Endodermal cell (in vitro differentiated cells): ENCODE measurements around the gene B3GALNT2. TPM values are rescaled to one million over a fixed set of nuclear protein-coding genes. Genes with fewer than 3 reads are reported as not detected.

Experiments used
- DNase-seq: peaks from one replicate; pipeline ENCODE4 v3.0.0-alpha.2; 2017
- H3K27ac ChIP-seq: 2 replicates; pipeline ENCODE4 v1.5.1; 2013; ENCODE audit warnings: mild to moderate bottlenecking, low read depth, low read length, moderate library complexity
- H3K27me3 ChIP-seq: 2 replicates; pipeline ENCODE4 v1.6.1; 2013; ENCODE audit warnings: mild to moderate bottlenecking, low read length, moderate library complexity; ENCODE audit not compliant: insufficient read depth, control insufficient read depth, poor library complexity, severe bottlenecking
- H3K36me3 ChIP-seq: 2 replicates; pipeline ENCODE4 v1.7.0; 2013; ENCODE audit warnings: mild to moderate bottlenecking, low read length, moderate library complexity; ENCODE audit not compliant: control insufficient read depth, insufficient read depth
- H3K4me1 ChIP-seq: one replicate; pipeline ENCODE4 v1.7.0; 2013; ENCODE audit warnings: low read length; ENCODE audit not compliant: control insufficient read depth, insufficient read depth
- H3K4me3 ChIP-seq: 2 replicates; pipeline ENCODE4 v1.5.1; 2013; ENCODE audit warnings: mild to moderate bottlenecking, low read length, moderate library complexity
- H3K9ac ChIP-seq: 2 replicates; pipeline ENCODE4 v1.6.1; 2013; ENCODE audit warnings: mild to moderate bottlenecking, low read length, moderate library complexity; ENCODE audit not compliant: poor library complexity, severe bottlenecking; ENCODE audit errors: extremely low read depth
- H3K9me3 ChIP-seq: 2 replicates; pipeline ENCODE4 v1.6.1; 2013; ENCODE audit warnings: mild to moderate bottlenecking, low read length, moderate library complexity; ENCODE audit not compliant: control insufficient read depth
- H3K27ac Mint-ChIP-seq: 2 replicates; pipeline ENCODE4 v1.8.0; 2020; ENCODE audit warnings: mixed read lengths
- H3K27me3 Mint-ChIP-seq: 2 replicates; pipeline ENCODE4 v1.8.0; 2021; ENCODE audit warnings: mild to moderate bottlenecking, mixed read lengths; ENCODE audit not compliant: insufficient read depth
- H3K36me3 Mint-ChIP-seq: 2 replicates; pipeline ENCODE4 v1.8.0; 2020; ENCODE audit warnings: low read depth, mixed read lengths
- H3K4me1 Mint-ChIP-seq: 2 replicates; pipeline ENCODE4 v1.8.0; 2020; ENCODE audit warnings: mixed read lengths
- H3K4me3 Mint-ChIP-seq: 2 replicates; pipeline ENCODE4 v1.8.0; 2020; ENCODE audit warnings: mild to moderate bottlenecking, moderate library complexity, mixed read lengths
- H3K9me3 Mint-ChIP-seq: 2 replicates; pipeline ENCODE4 v1.8.0; 2020; ENCODE audit warnings: mild to moderate bottlenecking, mixed read lengths
- CTCF ChIP-seq: fragments of 200-600 bp; sonication (generic); conservative IDR thresholded peaks from 2 replicates; pipeline ENCODE4 v1.5.0; 2021; ENCODE audit warnings: antibody characterized with exemption, mild to moderate bottlenecking
- WGBS, 2 experiments: methylation state at CpG; one replicate each; pipeline versions ENCODE4 v1.1.5 to v1.1.7; 2013; ENCODE audit warnings: missing lambda C conversion rate in 2 of 2, mixed read lengths in 1 of 2; ENCODE audit not compliant: insufficient coverage in 1 of 2, insufficient read length in 1 of 2; 5-methylcytosine and 5-hydroxymethylcytosine counted together
- total RNA-seq, 2 donors: library from RNA; stranded (reverse); fragmentation: NEBNext Ultra II Directional in 1 of 2; extraction: Animal tissue kit (Norgen Biotek cat#: 25700) in 1 of 2; gene quantifications; 2 replicates in 1 of 2; 3 replicates in 1 of 2; pipeline ENCODE4 v1.2.1, GENCODE V29; 2021

Gene B3GALNT2
- total RNA-seq, 2 donors from 2014 or later = 33.0 to 34.3 TPM

GRCh38 chr1:235448616-235449015, 55.6 kb downstream of the B3GALNT2 start:
- Mint-ChIP-seq H3K4me3 (no peak overlapping the region), H3K36me3 (peaks cover 69% of the 10 kb centered on the region), H3K9me3 (no peaks in the 10 kb centered on the region), H3K4me1 (peaks cover 2% of the 10 kb centered on the region), H3K27ac (no peak overlapping the region), H3K27me3 (no peaks in the 10 kb centered on the region)
- no peak for DNase-seq
- no peak overlapping the region for H3K27ac ChIP-seq
- no peaks in the 10 kb centered on the region for H3K4me1 ChIP-seq
- H3K36me3 ChIP-seq = peaks cover 75% of the 10 kb centered on the region
- H3K4me3 ChIP-seq = no peak overlapping the region
- TF ChIP-seq CTCF = no peak
- 94 to 96% methylated on average over 3 to 5 of the region's 7 CpGs for WGBS, 2 experiments
- H3K9me3 ChIP-seq = no peaks in the 10 kb centered on the region
- no peaks in the 10 kb centered on the region for H3K27me3 ChIP-seq
- H3K9ac ChIP-seq = no peak overlapping the region

GRCh38 chr1:235442788-235443429, 61.3 kb downstream of the B3GALNT2 start:
- 87 to 95% methylated on average over 8 to 9 of the region's 9 CpGs for WGBS, 2 experiments
- no peaks in the 10 kb centered on the region for H3K9me3 Mint-ChIP-seq
- Histone ChIP-seq H3K4me3 (no peak overlapping the region), H3K36me3 (peaks cover 72% of the 10 kb centered on the region), H3K27me3 (no peaks in the 10 kb centered on the region), H3K9me3 (no peaks in the 10 kb centered on the region), H3K27ac (no peak overlapping the region), H3K4me1 (no peaks in the 10 kb centered on the region), H3K9ac (no peak overlapping the region)
- no peak for DNase-seq
- H3K36me3 Mint-ChIP-seq = peaks cover 65% of the 10 kb centered on the region
- peaks cover 6% of the 10 kb centered on the region for H3K4me1 Mint-ChIP-seq
- no peak overlapping the region for H3K4me3 Mint-ChIP-seq
- no peaks in the 10 kb centered on the region for H3K27me3 Mint-ChIP-seq
- H3K27ac Mint-ChIP-seq = peak overlapping the region; percentile 5
- TF ChIP-seq CTCF = no peak

GRCh38 chr1:235441159-235441685, 63.0 kb downstream of the B3GALNT2 start:
- Mint-ChIP-seq H3K4me3 (no peak overlapping the region), H3K27ac (peak overlapping the region; percentile 32), H3K4me1 (peaks cover 6% of the 10 kb centered on the region), H3K27me3 (no peaks in the 10 kb centered on the region), H3K9me3 (no peaks in the 10 kb centered on the region), H3K36me3 (peaks cover 68% of the 10 kb centered on the region)
- H3K36me3 ChIP-seq = peaks cover 73% of the 10 kb centered on the region
- no peak overlapping the region for H3K27ac ChIP-seq
- WGBS, 2 experiments = 95 to 100% methylated on average over 5 to 6 of the region's 6 CpGs
- no peaks in the 10 kb centered on the region for H3K27me3 ChIP-seq
- no peaks in the 10 kb centered on the region for H3K9me3 ChIP-seq
- H3K4me3 ChIP-seq = no peak overlapping the region
- DNase-seq = no peak
- H3K9ac ChIP-seq = no peak overlapping the region
- no peaks in the 10 kb centered on the region for H3K4me1 ChIP-seq
- TF ChIP-seq CTCF = no peak
